EH (cell line): ENCODE data around the gene CPXM1.

Source experiments
- DNase-seq: peaks from one replicate; pipeline ENCODE4 v3.0.0-alpha.2; 2015; ENCODE audit warnings: low read depth

The CPXM1 gene

GRCh38 chr20:2748551-2749342 lies 51.7 kb downstream of the CPXM1 start:
- DNase-seq, result no peak

GRCh38 chr20:2747676-2748235 lies 52.7 kb downstream of the CPXM1 start:
- DNase-seq, result no peak

- no peak for DNase-seq
These were observed 53.7 kb downstream of the CPXM1 start for GRCh38 chr20:2746636-2747265.

GRCh38 chr20:2745936-2746635 lies 54.3 kb downstream of the CPXM1 start:
- DNase-seq, result no peak

GRCh38 chr20:2745060-2745910 lies 55.1 kb downstream of the CPXM1 start:
- no peak for DNase-seq
